ENCODE measurements around the gene CNNM4.

CNNM4 gene

GRCh38 chr2:96760036-96760985 lies at the start of gene CNNM4:
Gene CNNM4, plus strand, starts transcription at chr2:96760902. Its CDS starts 98 bp downstream, at chr2:96761000.
- intact Hi-C loops (cut with DNase I): loop anchor here (2.0 to 5.0 kb wide), 2 partner anchors 57 to 122 kb away; partner anchors contain the start of genes CNNM3 and KANSL3
- peak; percentile 88 to 98 (median 96) for DNase-seq

DNA sequence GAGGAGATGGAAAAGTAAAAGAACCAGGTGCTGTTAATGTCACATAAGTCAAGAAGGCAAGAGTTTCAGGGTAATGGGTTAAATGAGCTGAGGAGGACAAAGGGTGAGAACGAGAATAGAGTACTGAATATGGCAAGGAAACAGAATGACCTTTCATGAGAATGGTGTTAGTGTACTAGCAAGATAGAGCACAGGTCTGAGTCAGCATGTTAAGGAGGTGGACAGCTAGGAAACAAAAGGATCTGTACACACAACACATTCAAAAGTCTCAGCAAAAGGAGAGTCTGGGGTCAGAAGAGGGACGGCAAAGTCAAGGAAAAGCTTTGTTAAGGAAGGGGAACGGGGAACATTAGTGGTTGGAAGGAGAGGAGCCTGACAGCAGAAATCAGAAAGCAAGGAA lies 49.7 kb upstream of the CNNM4 start:
- no peak for DNase-seq
- intact Hi-C loops (cut with DNase I): no loop called here

DNA sequence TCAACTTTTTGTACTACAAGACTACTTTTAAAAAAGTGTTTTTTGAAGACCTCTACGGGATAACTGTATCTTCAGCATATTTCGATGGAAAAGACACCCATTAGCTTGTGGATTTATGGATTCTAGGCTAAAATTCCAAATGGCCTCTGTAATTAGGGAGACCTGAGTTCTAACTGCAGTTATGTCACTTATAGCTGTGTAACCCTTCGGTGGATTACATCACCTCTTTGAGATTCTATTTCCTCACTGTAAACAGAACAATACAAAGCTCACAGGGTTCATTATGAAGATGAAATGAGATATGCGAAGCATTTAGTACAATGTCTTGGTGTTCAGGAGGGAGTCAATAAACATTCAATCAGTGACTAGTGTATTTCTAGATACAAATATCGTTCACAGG lies 45.0 kb upstream of the CNNM4 start:
- intact Hi-C loops (cut with DNase I): no loop called here
- DNase-seq: no peak

- intact Hi-C loops (cut with DNase I): no loop called here
These were observed 44.3 kb upstream of the CNNM4 start for GRCh38 chr2:96716388-96716787.

GRCh38 chr2:96726131-96726530 lies 34.6 kb upstream of the CNNM4 start:
- intact Hi-C loops (cut with DNase I): no loop called here
- no peak for DNase-seq

More at GRCh38 chr2:96716388-96716787, 44.3 kb upstream of the CNNM4 start:
- no peak for DNase-seq

GRCh38 chr2:96727431-96727830 lies 33.3 kb upstream of the CNNM4 start:
- DNase-seq: no peak
- intact Hi-C loops (cut with DNase I): no loop called here

DNA sequence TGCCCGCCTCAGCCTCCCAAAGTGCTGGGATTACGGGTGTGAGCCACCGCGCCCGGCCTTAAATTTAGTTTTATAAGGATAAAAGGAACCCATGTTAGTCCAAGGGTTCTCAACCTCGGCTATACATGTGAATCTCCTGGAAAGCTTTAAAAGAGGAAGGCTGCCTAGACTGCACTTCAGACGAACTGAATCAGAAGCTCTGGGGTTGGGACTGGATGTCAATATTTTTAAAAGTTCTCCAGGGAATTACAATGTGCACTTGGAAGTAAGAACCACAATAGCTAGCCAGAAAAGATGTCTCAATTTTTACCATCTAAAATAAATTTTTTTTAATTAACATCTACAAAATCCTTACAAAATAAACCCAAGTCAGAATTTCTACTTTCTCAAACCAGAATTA lies 31.0 kb upstream of the CNNM4 start:
- no peak for DNase-seq
- intact Hi-C loops (cut with DNase I): no loop called here

- intact Hi-C loops (cut with DNase I): no loop called here
These were observed 30.5 kb upstream of the CNNM4 start for GRCh38 chr2:96730212-96730611.

DNA sequence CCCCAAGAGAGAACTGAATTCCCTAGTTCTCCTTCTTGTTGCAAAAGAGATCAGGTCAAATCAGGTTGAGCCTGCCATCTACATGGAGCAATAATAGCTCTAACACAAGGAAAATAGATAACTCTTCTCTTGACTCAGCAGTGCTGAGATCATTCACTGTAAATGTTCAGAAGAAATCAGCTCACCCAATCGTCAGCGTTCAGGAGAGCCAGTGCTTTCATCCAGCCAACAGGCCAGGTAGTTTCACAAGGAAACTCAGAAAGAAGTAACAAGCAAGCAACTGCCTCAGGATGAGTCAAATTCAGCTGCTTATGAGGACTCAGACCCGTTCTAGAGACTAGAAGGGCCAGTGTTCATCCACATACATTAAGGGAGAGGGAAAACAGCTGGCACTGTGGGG lies 26.8 kb upstream of the CNNM4 start:
- DNase-seq: peak in 8 of 42 donors; percentile 4 to 41 (median 16)
- intact Hi-C loops (cut with DNase I): no loop called here

More at GRCh38 chr2:96730212-96730611, 30.5 kb upstream of the CNNM4 start:
- no peak for DNase-seq

GRCh38 chr2:96734880-96735583 lies 25.7 kb upstream of the CNNM4 start:
- intact Hi-C loops (cut with DNase I): no loop called here
- peak in 21 of 42 donors; percentile 5 to 67 (median 26) for DNase-seq

- no peak for DNase-seq
- intact Hi-C loops (cut with DNase I): no loop called here
These were observed 23.5 kb upstream of the CNNM4 start for GRCh38 chr2:96737251-96737650.

DNA sequence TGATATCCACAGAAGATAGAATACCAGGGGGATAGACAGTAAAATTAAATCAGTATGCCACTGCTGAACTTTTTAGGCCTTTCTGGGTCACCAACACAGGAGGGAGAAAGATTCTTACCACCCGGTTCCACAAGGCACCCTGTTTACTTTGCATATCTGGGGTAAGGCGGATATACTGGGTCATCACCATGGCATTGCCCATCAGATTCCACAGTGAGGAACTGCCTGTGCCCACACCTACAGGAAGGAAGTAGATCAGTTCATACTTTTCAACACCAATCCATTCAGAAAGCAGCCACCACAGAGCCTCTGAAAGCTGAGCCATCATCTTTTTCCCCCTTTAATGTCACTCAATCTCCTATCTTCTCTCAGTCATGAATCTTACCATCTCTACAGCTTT lies 22.9 kb upstream of the CNNM4 start:
- intact Hi-C loops (cut with DNase I): no loop called here
- DNase-seq: no peak

GRCh38 chr2:96739076-96739632 lies 21.5 kb upstream of the CNNM4 start:
- no peak for DNase-seq
- intact Hi-C loops (cut with DNase I): no loop called here

DNA sequence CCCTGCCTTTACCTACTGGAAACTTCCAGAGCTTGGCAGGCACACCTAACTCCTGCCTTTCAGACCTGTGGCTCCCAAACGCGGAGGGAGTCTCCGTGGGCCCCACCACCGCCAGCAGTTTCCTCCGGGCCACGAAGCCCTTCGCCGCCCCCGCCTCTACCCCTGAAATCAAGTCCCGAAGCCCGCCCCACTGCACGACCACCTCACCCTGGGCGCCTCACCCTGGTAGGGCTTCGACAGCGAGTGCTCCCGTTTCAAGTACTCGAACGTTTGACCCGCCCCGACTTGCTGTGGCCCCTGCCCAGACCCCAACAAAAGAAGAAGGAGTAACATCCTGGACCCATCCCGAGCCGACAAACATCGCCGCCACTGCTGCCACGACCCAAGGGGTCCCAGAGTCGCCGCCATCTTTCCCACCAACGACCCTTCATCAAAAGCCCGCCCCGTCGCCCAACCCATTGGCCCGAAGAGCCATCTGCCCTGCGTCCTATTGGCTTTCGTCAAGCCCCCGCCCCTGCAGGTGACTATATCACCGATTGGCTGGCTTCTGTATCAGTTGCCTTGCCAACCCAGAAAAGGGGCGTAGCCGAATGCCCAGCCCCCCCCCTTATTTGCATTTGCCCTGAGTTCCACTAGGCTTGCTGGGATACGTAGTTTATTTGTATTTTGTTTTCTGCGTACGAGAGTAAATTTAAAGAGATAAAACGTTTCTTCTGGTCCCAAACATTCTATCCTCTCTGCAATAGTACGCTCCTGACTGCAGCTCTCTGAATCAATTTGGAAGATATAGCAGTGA lies 20.9 kb upstream of the CNNM4 start, which contains the start of gene LMAN2L:
Gene LMAN2L (minus strand): TSS at position 432 of the 796 bp plus-strand sequence. CDS start 24 bp downstream, at position 408.
- intact Hi-C loops (cut with DNase I): no loop called here
- peak; percentile 96 to 99 (median 98) for DNase-seq

DNA sequence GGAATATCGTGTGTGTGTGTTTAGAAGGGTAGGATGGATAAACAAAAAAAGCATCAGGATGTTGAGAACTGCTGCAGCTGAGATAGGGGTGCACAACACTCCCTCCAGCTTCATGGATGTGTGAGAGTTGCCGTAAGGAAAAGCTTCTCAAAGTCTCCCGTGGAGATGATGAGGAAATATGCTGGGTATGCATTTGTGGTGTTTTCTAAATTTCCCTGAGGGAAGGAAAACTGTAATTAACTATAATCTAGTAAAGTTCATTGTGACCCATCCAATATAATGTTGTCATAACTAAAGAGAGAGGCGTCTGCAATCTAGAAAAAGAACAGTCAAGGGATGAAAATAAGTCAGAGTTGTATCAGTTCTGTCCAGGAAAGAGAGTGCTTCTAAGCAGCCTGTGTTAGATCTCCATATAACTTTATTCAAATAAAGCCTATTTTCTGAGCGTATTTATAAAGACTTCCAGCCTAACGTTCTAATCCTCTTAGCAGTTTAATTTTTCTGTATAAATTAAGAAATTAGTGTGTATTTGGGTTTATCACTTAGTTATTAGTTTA lies 13.6 kb upstream of the CNNM4 start:
- intact Hi-C loops (cut with DNase I): no loop called here
- no peak for DNase-seq

- no peak for DNase-seq
- intact Hi-C loops (cut with DNase I): no loop called here
These were observed 8.9 kb upstream of the CNNM4 start for GRCh38 chr2:96751800-96752199.

DNA sequence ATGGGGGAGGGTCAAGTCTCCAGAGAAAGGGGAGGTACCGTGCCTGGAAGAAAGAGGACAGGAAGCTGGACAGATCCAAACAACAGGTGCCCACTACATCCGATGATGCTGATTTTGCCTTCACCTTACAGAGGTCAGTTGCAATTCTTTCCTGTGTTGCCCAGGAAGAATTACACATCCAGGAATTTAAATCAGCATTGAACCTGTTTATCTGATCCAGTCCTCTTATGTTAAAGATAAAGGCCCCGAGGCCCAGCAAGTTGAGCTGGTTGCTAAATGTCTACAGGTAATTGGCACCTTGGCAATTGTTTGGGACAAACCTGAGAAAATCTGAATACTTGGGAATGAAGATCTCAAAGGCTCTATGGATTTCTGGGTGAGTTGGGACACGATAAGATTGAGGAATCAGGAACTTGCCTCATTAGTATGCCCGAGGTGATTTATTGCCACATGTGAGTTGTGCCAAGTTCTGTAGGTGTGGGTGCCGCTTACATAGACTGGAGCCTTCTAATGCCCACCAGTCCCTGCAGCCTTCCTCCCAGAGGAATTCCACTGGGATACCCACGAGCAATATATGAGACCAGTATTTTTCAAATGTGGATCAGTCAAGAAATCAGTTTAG lies 6.9 kb upstream of the CNNM4 start:
- no peak for DNase-seq
- intact Hi-C loops (cut with DNase I): no loop called here

DNA sequence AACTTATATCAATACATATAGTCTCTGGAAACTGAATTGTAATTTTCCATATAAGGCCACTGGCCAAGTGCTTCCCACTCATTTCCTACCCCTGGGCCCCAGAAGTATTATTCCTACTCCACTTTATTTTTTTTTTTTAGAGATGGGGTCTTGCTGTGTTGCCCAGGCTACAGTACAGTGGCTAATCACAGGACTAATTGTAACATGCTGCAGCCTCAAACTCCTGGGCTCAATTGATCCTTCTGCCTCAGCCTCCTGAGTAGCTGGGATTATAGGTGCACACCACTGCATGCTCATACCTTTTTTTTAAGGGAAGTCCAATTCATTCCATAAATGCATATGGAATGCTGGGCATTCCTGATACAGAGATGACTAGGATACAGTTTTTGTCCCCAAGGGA lies 6.4 kb upstream of the CNNM4 start:
- no peak for DNase-seq
- intact Hi-C loops (cut with DNase I): no loop called here
